HG03135 (cell line): ENCODE data around the gene WFS1.

Experiments
- ATAC-seq: cut with Tn5 transposase; IDR thresholded peaks from one replicate; pipeline ENCODE4 v1.9.1; 2021; ENCODE audit warnings: mild to moderate bottlenecking, moderate library complexity; ENCODE audit not compliant: unreplicated experiment

WFS1 gene

GRCh38 chr4:6279582-6280289 lies 10.1 kb downstream of the WFS1 start:
- no peak for ATAC-seq

DNA sequence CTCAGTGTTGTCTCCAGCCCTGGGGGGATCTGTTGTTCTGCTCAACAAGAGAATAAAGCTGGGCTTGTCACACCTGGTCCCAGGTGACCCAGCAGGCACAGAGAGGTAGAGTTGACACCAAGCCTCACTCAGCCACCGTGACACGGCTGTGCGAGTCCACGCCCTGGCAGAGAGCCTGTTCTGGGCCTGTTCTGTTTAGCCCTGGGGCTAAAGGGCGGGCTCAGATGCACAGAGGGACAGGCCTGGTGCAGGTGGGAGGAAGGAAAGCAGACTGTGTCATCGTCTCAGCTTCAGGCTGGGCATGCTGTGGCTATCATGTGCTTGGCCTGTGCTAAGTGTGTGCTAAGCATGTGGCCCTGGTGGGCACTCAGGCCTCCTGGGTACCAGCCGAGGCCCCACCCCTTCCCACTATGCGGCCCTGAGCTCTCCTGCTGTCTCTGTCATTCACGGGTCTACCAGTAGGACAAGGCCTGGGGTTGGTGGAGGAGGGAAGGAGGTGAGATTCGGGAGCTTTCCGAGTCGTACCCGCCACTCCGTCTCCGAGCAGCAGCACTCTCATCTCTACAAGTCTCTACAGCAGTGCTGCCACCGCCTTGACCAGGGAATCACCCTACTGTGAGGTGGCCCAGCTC lies 10.8 kb downstream of the WFS1 start:
- no peak for ATAC-seq

GRCh38 chr4:6281436-6282313 lies 12.0 kb downstream of the WFS1 start:
- no peak for ATAC-seq

DNA sequence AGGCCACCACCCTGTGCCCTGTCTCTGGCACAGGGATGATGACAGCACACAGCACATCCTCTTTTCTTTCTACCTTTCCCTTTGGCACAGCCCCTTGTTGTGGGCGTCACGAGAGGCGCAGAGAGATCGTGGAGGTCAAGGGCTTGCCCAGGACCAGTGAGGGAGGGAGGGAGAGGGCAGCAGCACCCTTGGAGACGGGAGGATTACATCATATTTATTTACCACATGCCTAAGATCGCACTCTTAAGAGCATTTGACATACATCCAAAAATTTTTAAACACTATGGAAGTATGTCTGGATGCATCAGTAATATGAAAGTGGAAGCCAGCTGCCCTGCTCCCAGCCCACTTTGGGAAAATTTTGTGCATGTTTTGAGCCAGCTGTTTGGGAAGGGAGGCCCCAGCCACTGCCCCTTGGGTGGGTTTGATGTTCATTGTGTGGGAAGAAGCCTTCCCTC lies 12.7 kb downstream of the WFS1 start:
- ATAC-seq, result no peak

DNA sequence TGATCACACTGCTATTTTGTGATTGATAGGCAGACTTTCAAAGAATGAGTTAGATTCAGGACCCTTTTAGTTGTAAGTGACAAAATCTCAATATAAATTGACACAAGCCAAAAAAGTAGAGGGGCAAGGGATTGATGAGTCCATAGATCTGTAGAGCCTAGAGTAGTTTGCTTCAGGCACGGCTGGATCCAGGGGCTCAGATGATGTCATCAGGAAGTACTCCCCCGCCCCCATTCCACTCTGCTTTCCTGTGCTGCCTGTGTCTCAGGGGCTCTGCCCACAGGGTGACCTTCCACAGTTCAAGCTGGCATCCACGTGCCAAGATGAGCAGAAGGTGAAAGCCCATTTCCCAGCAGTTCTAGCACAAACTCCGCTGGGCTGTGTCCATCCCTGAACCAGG lies 13.6 kb downstream of the WFS1 start:
- ATAC-seq, result no peak

GRCh38 chr4:6287017-6287788 lies 17.6 kb downstream of the WFS1 start:
- ATAC-seq, result no peak

GRCh38 chr4:6288342-6288741 lies 18.7 kb downstream of the WFS1 start:
- ATAC-seq, result no peak

DNA sequence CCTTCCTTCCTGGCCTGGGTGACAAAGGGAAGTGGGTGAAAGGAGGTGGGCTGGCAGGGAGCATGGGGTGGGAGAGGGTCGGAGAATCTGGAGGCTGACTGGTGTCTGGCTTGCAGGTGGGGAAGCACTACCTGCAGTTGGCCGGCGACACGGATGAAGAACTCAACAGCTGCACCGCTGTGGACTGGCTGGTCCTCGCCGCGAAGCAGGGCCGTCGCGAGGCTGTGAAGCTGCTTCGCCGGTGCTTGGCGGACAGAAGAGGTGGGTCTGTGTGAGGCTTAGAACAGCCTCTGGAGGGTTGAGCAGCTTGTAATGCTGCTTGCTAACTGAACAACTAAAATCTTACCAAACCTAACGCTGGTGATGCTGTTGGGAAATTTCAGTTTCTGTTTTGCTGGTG lies 19.2 kb downstream of the WFS1 start:
- no peak for ATAC-seq

- no peak for ATAC-seq
Measured at GRCh38 chr4:6290256-6290655, 20.6 kb downstream of the WFS1 start.

- ATAC-seq, result no peak
Measured at GRCh38 chr4:6290769-6291547, 21.3 kb downstream of the WFS1 start.

GRCh38 chr4:6291784-6292297 lies 22.2 kb downstream of the WFS1 start:
- ATAC-seq, result no peak

DNA sequence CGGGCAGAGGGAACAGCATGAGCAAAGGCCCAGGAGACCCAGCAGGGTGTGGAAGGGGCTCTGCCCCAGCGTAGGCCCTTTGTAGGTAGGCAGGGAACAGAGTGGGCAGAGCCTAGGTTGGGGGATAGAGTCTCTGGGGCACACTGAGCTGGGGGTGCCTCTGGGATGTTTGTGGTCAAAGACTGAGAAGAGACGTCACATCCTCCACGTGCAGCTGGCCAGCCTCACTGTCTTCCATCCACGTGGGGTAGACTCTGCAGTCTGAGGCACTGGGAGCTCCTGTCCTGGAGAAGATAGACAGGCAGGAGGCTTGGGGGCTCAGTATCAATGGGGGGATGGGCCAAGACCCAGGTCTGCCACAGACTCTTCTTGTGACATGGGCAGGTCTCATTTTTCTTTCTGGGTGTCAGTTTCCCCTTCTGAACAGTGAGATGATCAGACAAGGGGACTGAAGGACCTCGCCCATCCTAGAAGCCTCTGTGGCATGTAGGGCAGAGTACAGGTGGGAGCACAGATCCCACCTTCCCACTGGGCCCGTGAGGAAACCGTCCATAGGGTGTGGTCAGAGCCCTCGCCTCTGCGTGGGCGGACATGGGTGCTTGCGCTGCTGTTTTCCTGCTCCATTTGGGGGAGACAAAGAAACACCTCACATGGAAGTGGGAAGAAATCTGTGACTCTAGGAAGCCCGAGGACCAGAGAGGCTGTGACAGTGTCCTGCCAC lies 22.9 kb downstream of the WFS1 start:
- no peak for ATAC-seq

DNA sequence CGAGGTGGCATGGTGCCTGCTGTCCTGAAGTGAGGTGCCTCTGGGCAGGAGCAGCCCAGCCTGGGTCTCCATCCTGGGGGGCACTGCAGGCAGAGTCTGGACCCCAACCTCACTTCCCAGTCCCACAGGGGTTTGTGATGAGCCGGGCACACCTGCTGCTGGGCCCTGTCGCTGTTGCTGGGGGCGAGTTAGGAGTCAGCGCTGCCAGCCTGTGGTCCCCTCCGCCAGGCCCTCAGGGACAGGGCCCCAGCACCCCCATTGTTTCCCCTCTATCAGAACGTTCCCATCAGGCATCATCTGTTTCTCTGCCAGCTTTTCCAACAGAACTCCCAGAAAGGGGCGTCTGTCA lies 23.4 kb downstream of the WFS1 start:
- no peak for ATAC-seq

GRCh38 chr4:6293661-6294060 lies 24.0 kb downstream of the WFS1 start:
- ATAC-seq, result no peak

GRCh38 chr4:6294705-6295421 lies 25.2 kb downstream of the WFS1 start:
- no peak for ATAC-seq

- ATAC-seq, result no peak
Measured at GRCh38 chr4:6295495-6295894, 25.8 kb downstream of the WFS1 start.

- ATAC-seq, result no peak
Measured at GRCh38 chr4:6296026-6296425, 26.4 kb downstream of the WFS1 start.

- no peak for ATAC-seq
Measured at GRCh38 chr4:6297266-6297815, 27.7 kb downstream of the WFS1 start.
